Transverse colon (tissue), 4 donors: ENCODE measurements around the gene HSD11B2. TPM values are rescaled to one million over a fixed set of nuclear protein-coding genes. Genes with fewer than 3 reads are reported as not detected.
A peak's percentile ranks its signal among the peaks of the same experiment; 100 is the strongest.

Source experiments
- DNase-seq: peaks from one replicate; pipeline ENCODE4 v3.0.0-alpha.2; 2019
- H3K27ac ChIP-seq, 4 donors: fragments of 200-600 bp; sonication (generic); 2 replicates each; pipeline ENCODE4 v1.5.1; 2016 to 2018; ENCODE audit warnings: inconsistent platforms in 4 of 4
- H3K27me3 ChIP-seq: fragments of 200-600 bp; sonication (generic); 2 replicates; pipeline ENCODE4 v1.5.1; 2017; ENCODE audit warnings: inconsistent platforms
- H3K36me3 ChIP-seq, 4 donors: fragments of 200-600 bp; sonication (generic); 2 replicates each; pipeline ENCODE4 v1.5.1; 2017 to 2019; ENCODE audit warnings: inconsistent platforms in 4 of 4
- H3K4me1 ChIP-seq, 4 donors: fragments of 200-600 bp; sonication (generic); 2 replicates each; pipeline ENCODE4 v1.5.1; 2017 to 2020; ENCODE audit warnings: inconsistent platforms in 4 of 4
- H3K4me3 ChIP-seq, 4 donors: fragments of 200-600 bp; sonication (generic); 1 replicate in 1 of 4; 2 replicates in 3 of 4; pipeline versions ENCODE4 v1.5.1 to v1.6.1; 2017 to 2019; ENCODE audit warnings: inconsistent platforms in 4 of 4
- H3K9me3 ChIP-seq, 2 donors: fragments of 200-600 bp; sonication (generic); 2 replicates each; pipeline ENCODE4 v1.5.1; 2017 to 2019; ENCODE audit warnings: inconsistent platforms in 2 of 2
- EP300 ChIP-seq: sonication (generic); formaldehyde crosslinking; IDR thresholded peaks from one replicate; pipeline ENCODE4 v1.6.1; 2017; ENCODE audit warnings: antibody characterized with exemption, low read depth
- POLR2A ChIP-seq: fragments of 450-650 bp; IDR thresholded peaks from one replicate; pipeline ENCODE4 v1.6.1; 2016; ENCODE audit warnings: antibody characterized with exemption, mild to moderate bottlenecking, moderate library complexity
- POLR2AphosphoS5 ChIP-seq, 3 donors: sonication (generic); formaldehyde crosslinking; IDR thresholded peaks; one replicate each; pipeline ENCODE4 v1.6.1; 2016; ENCODE audit warnings: antibody characterized with exemption in 3 of 3
- WGBS, 2 donors: methylation state at CpG; one replicate each; pipeline ENCODE4 v1.1.5; 2018; ENCODE audit warnings: low coverage in 1 of 2; 5-methylcytosine and 5-hydroxymethylcytosine counted together
- in situ Hi-C, 4 donors: fragments of 200-750 bp; cut with MboI; loops; one replicate each; pipeline versions ENCODE4 v1.15.0 to v1.15.1; 2017; ENCODE audit warnings: low sequenced_read_pairs in 3 of 4, low pct_ligation_motif_present in 1 of 4, low pct_unique_long_range_greater_than_20kb in 1 of 4
- intact Hi-C: fragments of 100-400 bp; cut with DNase I; formaldehyde crosslinking; loops from one replicate; pipeline ENCODE4 v1.15.1; 2023; ENCODE audit warnings: low total_unique reads
- total RNA-seq, 4 donors: library from RNA; depleted of rRNA; stranded (reverse); fragments of >200 nt; gene quantifications; one replicate each; pipeline ENCODE4 v1.1.0, GENCODE V29; 2016
- TF ChIP-seq, protein P1 (sequence below), 5 experiments: fragments of 200-600 bp in 3 of 5; fragments of 450-650 bp in 2 of 5; sonication (generic) in 3 of 5; IDR thresholded peaks; 1 replicate in 2 of 5; 2 replicates in 3 of 5; pipeline ENCODE4 v1.5.1; 2016 to 2017; ENCODE audit warnings: antibody characterized with exemption in 5 of 5, inconsistent platforms in 3 of 5, mild to moderate bottlenecking in 2 of 5, moderate library complexity in 1 of 5

HSD11B2 gene
- total RNA-seq, 4 donors from 2014 or later = 667 to 1,081 (median 790) TPM

DNA sequence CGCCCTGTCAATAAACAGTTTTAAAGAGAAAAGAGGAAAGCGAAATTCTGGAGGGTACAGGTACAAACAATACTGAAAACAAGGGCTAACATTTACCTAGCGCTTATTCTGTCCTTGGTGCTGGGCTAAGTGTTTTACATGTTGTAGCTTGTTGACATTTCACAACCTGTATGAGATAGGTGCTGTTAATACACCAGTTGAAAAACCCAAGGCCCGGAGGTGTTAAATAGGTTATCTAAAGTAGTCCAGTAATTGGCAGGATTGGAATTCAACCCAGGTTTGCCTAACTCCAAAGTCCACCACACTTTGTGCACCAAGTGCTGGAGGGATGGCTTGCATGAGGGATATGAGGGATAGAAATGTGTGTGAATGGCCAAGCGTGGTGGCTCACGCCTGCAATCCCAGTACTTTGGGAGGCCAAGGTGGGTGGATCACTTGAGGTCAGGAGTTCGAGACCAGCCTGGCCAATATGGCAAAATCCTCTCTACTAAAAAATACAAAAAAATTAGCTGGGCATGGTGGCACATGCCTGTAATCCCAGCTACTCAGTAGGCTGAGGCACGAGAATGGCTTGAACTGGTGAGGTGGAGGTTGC is 47.1 kb downstream of the HSD11B2 start:
- TF ChIP-seq POLR2A = no peak
- TF ChIP-seq EP300 = no peak
- TF ChIP-seq, protein P1, sequence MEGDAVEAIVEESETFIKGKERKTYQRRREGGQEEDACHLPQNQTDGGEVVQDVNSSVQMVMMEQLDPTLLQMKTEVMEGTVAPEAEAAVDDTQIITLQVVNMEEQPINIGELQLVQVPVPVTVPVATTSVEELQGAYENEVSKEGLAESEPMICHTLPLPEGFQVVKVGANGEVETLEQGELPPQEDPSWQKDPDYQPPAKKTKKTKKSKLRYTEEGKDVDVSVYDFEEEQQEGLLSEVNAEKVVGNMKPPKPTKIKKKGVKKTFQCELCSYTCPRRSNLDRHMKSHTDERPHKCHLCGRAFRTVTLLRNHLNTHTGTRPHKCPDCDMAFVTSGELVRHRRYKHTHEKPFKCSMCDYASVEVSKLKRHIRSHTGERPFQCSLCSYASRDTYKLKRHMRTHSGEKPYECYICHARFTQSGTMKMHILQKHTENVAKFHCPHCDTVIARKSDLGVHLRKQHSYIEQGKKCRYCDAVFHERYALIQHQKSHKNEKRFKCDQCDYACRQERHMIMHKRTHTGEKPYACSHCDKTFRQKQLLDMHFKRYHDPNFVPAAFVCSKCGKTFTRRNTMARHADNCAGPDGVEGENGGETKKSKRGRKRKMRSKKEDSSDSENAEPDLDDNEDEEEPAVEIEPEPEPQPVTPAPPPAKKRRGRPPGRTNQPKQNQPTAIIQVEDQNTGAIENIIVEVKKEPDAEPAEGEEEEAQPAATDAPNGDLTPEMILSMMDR (IDR thresholded peaks at IDR 0.05) = no peak
- TF ChIP-seq POLR2AphosphoS5 (IDR thresholded peaks at IDR 0.05) = no peak
- H3K4me1 ChIP-seq = peaks cover 34 to 69% (median 41%) of the 10 kb centered on the region in 4 donors
- in situ Hi-C loops = no loop called here

DNA sequence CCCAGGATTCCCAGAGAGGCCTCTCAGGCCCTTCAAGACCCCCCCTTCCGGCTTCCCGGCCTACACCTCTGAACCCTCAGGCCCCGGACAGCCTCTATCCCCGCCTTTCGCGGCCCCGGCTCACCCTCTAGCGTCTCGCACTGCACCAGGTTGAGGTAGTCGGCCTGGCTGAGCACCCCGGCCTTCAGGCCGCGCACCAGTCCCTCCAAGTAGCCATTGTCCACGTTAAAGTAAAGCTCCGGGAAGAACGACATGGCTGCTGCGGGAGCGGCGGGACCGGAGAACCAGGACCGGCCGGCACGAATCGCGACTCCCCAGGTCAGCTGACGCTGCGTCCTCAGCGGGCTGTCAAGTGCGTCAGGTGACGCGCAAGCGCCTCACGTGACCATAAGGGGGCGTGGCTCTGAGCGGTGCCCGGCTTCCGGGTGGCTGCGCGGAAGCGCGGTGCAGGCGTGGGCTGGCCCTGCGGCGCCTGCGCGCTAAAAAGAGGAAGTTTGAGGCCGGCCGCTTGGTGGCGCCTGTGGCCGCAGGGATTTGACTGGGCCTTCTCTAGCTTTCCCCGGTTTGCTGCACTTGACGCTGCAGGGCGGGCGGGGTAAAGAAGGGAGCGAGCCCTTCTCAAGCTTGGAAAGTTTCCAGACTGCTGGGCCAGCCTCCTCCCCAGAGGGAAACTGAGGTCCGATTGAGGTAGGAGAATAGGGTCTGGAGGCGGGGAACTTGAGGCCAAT is 50.1 kb downstream of the HSD11B2 start, which contains the start of gene ATP6V0D1:
Gene ATP6V0D1, minus strand, starts transcription at position 325 of the 728 bp plus-strand sequence. Its CDS starts 71 bp downstream, at position 254.
- peaks cover 22 to 54% (median 29%) of the 10 kb centered on the region in 4 donors for H3K4me1 ChIP-seq
- no peaks in the 10 kb centered on the region for H3K9me3 ChIP-seq
- peak; percentile 91 for TF ChIP-seq POLR2A
- TF ChIP-seq, protein P1 (IDR thresholded peaks at IDR 0.05) = peak; percentile 78 to 97 (median 87)
- TF ChIP-seq EP300 = no peak
- peak; percentile 97 to 98 (median 97) for TF ChIP-seq POLR2AphosphoS5 (IDR thresholded peaks at IDR 0.05)
- DNase-seq = peak; percentile 100
- 0% methylated on average over 53 of the region's 57 CpGs; no CpG with 5 or more reads in 1 of the 2 donors for whole genome bisulfite sequencing, 2 donors
- H3K27me3 ChIP-seq = no peaks in the 10 kb centered on the region
- in situ Hi-C loops (no loop called here), intact Hi-C loops (no loop called here)
- no peaks in the 10 kb centered on the region for H3K36me3 ChIP-seq
- peak within 1 kb of the TSS; percentile 92 to 96 (median 94) for H3K27ac ChIP-seq
- H3K4me3 ChIP-seq = peak within 1 kb of the TSS; percentile 68 to 92 (median 80)

More for the DNA sequence above, 47.1 kb downstream of the HSD11B2 start:
- H3K27me3 ChIP-seq = no peaks in the 10 kb centered on the region
- intact Hi-C loops = no loop called here
- H3K27ac ChIP-seq = no peak overlapping the region
- H3K36me3 ChIP-seq = no peaks in the 10 kb centered on the region
- DNase-seq = no peak
- 93 to 100% methylated on average over 2 to 8 of the region's 8 CpGs for WGBS, 2 donors
- H3K9me3 ChIP-seq = no peaks in the 10 kb centered on the region
- H3K4me3 ChIP-seq = no peak overlapping the region

DNA sequence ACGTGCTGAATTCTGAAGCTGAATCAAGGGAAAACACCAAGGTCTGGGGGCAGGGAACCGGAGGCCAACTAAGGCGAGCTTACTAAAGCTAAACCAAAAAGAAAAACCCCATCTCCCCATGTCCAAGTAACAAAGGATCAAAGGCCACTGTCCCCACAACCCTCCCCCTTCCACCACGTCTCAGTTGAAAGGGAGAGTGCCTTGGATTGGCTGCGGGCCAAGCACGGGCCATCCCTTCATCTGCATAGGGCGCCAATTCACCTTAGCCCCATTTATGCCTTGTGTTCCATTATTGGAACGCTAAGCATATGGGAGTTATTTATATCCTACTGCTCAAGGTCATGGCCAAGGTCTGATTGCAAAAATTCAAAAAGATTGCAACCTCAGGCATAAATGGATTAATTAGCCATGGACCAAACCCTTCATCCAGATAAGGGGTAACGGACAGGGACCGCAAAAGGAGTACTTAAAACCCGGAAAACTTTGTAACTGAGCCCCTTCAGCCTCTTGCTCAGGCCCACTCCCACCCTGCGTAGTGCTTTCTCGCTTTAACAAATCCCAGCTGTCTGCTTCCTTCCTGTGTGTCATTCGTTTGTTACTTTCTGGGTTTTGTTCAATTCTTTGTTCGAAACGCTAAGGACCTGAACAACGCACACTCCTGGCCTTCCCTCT is 50.8 kb downstream of the HSD11B2 start:
- peaks cover 16 to 47% (median 26%) of the 10 kb centered on the region in 4 donors for H3K4me1 ChIP-seq
- DNase-seq = peak; percentile 70
- 5 to 11% methylated on average over 12 to 17 of the region's 17 CpGs for WGBS, 2 donors
- intact Hi-C loops (no loop called here), in situ Hi-C loops (no loop called here)
- H3K4me3 ChIP-seq = peak overlapping the region; percentile 49 to 92 (median 77)
- TF ChIP-seq POLR2A (no peak), EP300 (no peak)
- TF ChIP-seq, protein P1 (IDR thresholded peaks at IDR 0.05) = peak in 1 of 5 experiments; percentile 16
- no peaks in the 10 kb centered on the region for H3K36me3 ChIP-seq
- H3K27ac ChIP-seq = peak overlapping the region; percentile 92 to 96 (median 94)
- H3K27me3 ChIP-seq = no peaks in the 10 kb centered on the region
- H3K9me3 ChIP-seq = no peaks in the 10 kb centered on the region
